CD4-positive, alpha-beta T cell treated with Interleukin-4 for 4 hours (primary cell): ENCODE results near the gene IL6.
"Not testable (repeated sequence)": the region's sequence is repeated elsewhere in the genome, so short reads cannot be mapped to it uniquely, and the experiment has no call there.

Experiments
- DNase-seq: peaks from one replicate; pipeline ENCODE4 v3.0.0-alpha.2; 2020

Gene IL6

DNA sequence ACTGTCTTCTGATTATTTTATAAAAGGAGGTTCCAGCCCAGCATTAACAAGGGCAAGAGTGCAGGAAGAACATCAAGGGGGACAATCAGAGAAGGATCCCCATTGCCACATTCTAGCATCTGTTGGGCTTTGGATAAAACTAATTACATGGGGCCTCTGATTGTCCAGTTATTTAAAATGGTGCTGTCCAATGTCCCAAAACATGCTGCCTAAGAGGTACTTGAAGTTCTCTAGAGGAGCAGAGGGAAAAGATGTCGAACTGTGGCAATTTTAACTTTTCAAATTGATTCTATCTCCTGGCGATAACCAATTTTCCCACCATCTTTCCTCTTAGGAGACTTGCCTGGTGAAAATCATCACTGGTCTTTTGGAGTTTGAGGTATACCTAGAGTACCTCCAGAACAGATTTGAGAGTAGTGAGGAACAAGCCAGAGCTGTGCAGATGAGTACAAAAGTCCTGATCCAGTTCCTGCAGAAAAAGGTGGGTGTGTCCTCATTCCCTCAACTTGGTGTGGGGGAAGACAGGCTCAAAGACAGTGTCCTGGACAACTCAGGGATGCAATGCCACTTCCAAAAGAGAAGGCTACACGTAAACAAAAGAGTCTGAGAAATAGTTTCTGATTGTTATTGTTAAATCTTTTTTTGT, 2.3 kb downstream of the IL6 start:
- no peak for DNase-seq

- no peak for DNase-seq
These were observed 3.2 kb downstream of the IL6 start for GRCh38 chr7:22730066-22730710.

- DNase-seq: no peak
These were observed 4.1 kb downstream of the IL6 start for GRCh38 chr7:22730921-22731654.

DNA sequence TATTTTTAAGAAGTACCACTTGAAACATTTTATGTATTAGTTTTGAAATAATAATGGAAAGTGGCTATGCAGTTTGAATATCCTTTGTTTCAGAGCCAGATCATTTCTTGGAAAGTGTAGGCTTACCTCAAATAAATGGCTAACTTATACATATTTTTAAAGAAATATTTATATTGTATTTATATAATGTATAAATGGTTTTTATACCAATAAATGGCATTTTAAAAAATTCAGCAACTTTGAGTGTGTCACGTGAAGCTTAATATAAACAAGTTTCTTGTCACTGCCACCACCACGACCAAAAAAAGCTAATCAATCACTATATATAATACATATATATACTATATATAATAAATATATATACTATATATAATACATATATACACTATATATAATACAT, 4.8 kb downstream of the IL6 start:
- DNase-seq: no peak

DNA sequence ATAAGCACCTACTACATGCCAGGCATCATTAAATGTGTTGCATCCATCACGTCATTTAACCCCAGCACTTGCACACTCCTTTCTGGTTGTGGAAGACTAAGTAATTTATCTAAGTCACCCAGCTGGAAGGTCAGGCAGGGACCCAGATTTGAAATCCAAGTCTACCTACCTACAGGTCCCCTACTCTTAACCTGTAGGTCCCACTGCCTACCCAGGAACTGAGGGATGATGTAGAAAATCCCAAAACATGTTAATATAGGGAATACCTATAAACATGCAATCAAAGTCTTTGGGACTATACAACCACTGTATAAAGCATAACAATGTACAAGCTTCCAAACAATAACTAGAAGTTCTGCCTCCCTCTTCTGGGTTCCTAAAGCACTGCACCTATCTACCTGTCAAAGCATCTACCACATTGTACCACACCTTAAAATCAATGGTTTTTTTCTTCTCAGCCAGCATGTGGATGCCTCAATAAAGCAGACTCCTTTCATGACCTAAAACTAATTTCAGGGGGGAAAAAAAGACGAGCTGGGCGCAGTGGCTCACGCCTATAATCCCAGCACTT, 5.6 kb downstream of the IL6 start:
- DNase-seq: no peak

GRCh38 chr7:22733761-22734160, 6.8 kb downstream of the IL6 start:
- no peak for DNase-seq

- DNase-seq: no peak
These were observed 16.0 kb downstream of the IL6 start for GRCh38 chr7:22743014-22743413.

GRCh38 chr7:22751341-22751740, 24.3 kb downstream of the IL6 start:
- DNase-seq: no peak

GRCh38 chr7:22757338-22757994, 30.5 kb downstream of the IL6 start:
- no peak for DNase-seq

- no peak for DNase-seq
These were observed 31.6 kb downstream of the IL6 start for GRCh38 chr7:22758576-22758975.

- no peak for DNase-seq
These were observed 32.7 kb downstream of the IL6 start for GRCh38 chr7:22759721-22760120.

DNA sequence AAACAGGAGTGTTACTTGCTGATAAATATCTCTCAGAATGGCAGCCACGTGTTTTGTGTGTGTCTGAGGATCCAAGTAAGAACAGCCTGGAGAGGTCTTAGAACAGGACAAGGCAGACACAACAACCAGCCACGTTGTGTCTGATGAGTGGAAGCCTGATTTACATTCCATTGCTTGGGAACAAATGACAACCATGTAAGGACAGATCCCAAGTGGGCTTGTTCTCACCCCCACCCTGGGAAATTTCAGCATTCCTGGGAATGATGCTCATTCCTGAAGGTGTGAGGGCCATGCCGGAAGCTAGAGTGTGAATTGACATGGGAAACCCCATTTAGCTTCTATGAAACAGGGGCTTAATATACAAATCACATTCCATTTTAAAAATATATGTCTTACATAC, 35.9 kb downstream of the IL6 start:
- DNase-seq: no peak

GRCh38 chr7:22765609-22766008, 38.6 kb downstream of the IL6 start:
- no peak for DNase-seq

DNA sequence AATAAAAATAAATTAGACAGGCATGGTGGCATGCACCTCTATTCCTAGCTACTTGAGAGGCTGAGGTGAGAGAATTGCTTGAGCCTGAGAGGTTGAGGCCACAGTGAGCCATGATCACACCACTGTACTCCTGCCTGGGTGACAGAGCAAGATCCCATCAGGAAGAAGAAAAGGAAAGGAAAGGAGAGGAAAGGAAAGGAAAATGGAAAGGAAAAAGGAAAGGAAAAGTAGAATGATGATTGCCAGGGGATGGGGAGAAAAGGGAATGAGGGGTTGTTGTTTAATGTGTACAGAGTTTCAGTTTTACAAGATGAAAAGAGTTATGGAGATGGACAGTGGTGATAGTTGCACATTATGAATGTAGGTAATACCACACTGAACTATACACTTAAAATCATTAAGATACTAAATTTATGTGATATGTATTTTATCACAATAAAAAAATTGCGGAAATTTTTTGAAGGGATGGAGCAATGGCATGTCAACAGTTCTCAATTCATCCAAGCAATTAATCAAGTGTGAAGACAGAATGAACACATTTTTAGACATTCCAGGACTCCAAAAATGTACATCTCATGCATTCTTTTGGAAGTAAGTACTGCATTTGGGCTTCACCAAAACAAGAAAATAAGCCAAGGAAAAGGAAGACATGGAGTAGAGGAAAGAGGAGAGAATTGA, 44.3 kb downstream of the IL6 start:
- DNase-seq: no peak

DNA sequence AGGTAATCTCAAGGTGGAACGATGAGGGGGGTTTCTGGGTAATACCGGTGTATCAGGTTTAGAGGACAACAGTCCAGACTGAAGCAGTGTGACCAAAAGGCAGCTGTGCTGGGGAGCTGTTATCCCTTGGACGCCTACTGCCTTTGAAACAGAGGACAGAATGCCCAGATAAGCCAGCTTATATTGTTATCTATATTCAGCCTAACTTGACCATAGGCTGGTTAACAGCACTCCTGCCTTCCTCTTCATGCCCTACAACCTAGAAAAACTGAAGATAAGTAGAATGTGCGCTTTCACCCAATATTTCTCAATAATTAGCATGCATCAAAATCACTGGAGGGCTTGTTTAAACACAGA, 44.9 kb downstream of the IL6 start:
- no peak for DNase-seq

GRCh38 chr7:22772885-22773284, 45.9 kb downstream of the IL6 start:
- DNase-seq: no peak

- DNase-seq: no peak
These were observed 50.0 kb downstream of the IL6 start for GRCh38 chr7:22776964-22777363.

- not testable (repeated sequence) for DNase-seq
These were observed 52.8 kb downstream of the IL6 start for GRCh38 chr7:22779730-22780323.

- no peak for DNase-seq
These were observed 54.3 kb downstream of the IL6 start for GRCh38 chr7:22781230-22781711.
